ENCODE data around the gene SUMO4. TPM values are rescaled to one million over a fixed set of nuclear protein-coding genes. Genes with fewer than 3 reads are reported as not detected.

The SUMO4 gene
- polyA plus RNA-seq, 2 of the 4 experiments (the other 2 are of a cell fraction): 0.18 TPM; not detected in 1

DNA sequence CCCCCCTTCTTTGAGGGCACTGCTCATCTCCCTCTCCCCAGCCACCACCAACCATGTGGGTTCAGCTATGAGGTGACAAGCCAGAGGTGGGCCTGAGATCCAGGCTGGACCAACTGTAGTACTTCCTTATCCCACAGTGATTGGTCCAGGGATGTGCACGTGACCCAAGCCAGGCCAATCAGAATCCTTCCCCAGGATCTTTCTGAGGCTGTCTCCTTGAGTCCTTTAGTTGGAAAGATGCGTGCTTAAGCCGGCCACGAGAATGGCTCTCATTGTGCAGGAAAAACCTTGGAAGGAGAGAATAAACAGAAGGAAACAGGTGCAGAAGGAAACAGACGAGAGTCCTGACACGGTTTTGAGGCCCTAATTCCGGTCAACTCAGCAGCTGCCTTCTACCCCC is 45.5 kb downstream of the SUMO4 start:
- no peak for DNase-seq (ENCODE audit: low read depth in 1 of 2, low spot score in 1 of 2)
- WGBS (ENCODE audit: missing lambda C conversion rate): 85% methylated on average over 7 of the region's 7 CpGs
- Histone ChIP-seq H3K4me2 (no peak overlapping the region), H3K9me3 (no peaks in the 10 kb centered on the region), H3K4me3 (no peak overlapping the region), H3K27ac (no peak overlapping the region), H3K4me1 (no peaks in the 10 kb centered on the region)
- FAIRE-seq: no peak
- ATAC-seq: peak in 1 of 2 experiments; percentile 29; a peak in 2 of 6 replicates
- TF ChIP-seq, protein P1, sequence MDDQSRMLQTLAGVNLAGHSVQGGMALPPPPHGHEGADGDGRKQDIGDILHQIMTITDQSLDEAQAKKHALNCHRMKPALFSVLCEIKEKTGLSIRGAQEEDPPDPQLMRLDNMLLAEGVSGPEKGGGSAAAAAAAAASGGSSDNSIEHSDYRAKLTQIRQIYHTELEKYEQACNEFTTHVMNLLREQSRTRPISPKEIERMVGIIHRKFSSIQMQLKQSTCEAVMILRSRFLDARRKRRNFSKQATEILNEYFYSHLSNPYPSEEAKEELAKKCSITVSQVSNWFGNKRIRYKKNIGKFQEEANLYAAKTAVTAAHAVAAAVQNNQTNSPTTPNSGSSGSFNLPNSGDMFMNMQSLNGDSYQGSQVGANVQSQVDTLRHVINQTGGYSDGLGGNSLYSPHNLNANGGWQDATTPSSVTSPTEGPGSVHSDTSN (IDR thresholded peaks at IDR 0.05): no peak
- TF ChIP-seq ESRRA (IDR thresholded peaks at IDR 0.05; ENCODE audit: borderline replicate concordance, low read length): no peak
- TF ChIP-seq HOXB5 (CRISPR knock-in tag; IDR thresholded peaks at IDR 0.05): no peak
- no peak for TF ChIP-seq NFE2L2 (conservative IDR thresholded peaks at IDR 0.05; ENCODE audit: low read length)
- TF ChIP-seq HDAC2 (IDR thresholded peaks at IDR 0.05): no peak
- no peak for TF ChIP-seq EP300 (IDR thresholded peaks at IDR 0.05)
- TF ChIP-seq, protein P2, sequence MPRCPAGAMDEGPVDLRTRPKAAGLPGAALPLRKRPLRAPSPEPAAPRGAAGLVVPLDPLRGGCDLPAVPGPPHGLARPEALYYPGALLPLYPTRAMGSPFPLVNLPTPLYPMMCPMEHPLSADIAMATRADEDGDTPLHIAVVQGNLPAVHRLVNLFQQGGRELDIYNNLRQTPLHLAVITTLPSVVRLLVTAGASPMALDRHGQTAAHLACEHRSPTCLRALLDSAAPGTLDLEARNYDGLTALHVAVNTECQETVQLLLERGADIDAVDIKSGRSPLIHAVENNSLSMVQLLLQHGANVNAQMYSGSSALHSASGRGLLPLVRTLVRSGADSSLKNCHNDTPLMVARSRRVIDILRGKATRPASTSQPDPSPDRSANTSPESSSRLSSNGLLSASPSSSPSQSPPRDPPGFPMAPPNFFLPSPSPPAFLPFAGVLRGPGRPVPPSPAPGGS (IDR thresholded peaks at IDR 0.05): no peak
- TF ChIP-seq ZC3H11A (IDR thresholded peaks at IDR 0.05): no peak
- TF ChIP-seq RAD21 (conservative IDR thresholded peaks at IDR 0.05 in 1 of 2, IDR thresholded peaks at IDR 0.05 in 1 of 2): no peak
- TF ChIP-seq POLR2AphosphoS2 (conservative IDR thresholded peaks at IDR 0.05; ENCODE audit: low read length): no peak
- no peak for TF ChIP-seq FOSB (CRISPR knock-in tag; IDR thresholded peaks at IDR 0.05)
- CTCF ChIA-PET: interaction anchor here (1.3 to 5.6 kb wide), 2 partner anchors 13 to 256 kb away, joined by 3 to 23 read pairs; no protein-coding TSS in a partner anchor
- POLR2A ChIA-PET: no interaction called here

DNA sequence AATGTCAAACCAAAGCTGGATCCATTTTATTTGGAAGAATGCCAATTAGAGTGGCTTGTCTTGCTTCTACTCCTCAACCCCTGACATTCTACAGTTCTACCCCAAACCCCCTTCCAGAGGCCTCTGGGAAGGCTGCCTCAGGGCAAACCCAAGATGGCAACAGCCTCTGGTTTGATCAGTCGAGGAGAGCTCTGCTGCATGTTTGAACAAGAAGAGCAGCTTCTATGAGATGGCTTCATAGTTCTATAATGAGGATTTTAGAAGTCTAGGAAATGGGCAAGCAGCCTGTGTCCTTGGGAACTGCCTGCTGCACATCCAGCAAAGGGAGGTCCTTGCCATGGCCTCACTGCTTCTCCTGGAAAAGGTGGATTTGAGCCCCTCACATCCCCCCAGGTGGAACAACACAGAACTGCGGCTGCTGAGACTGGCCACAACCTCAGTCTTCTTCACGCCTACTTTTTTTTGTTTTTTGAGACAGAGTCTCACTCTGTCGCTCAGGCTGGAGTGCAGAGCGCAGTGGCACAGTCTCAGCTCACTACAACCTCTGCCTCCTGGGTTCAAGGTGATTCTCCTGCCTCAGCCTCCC is 46.8 kb downstream of the SUMO4 start:
- no peak overlapping the region for H3K27ac ChIP-seq

DNA sequence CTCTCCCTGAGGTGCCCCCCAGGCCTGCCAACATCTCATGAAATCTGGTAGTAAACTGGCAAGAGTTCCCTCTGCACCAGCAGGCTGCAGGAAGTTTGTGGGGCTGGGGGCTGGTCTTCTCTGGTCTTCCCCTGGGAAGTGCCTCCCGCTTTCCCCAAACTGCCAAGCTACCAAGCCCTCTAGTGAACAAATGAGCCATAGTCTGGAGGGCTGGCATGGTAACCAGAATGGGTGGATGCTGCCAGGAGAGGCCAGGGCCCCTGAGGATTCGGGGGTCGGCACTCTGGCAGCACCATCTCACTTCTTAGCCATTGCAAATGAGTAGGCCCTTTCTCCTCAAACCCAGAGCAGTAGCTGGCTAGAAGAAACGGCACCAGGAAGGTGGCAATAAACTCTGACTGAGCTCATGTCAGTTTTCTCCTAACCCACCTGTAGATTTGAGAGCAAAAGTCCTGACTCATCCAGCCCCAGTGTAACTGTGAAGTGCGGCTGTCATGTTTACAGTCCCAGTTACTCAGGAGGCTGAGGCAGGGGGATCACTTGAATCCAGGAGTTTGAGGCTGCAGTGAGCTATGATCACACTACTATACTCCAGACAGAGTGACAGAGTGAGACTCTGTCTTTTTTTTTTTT is 48.9 kb downstream of the SUMO4 start:
- FAIRE-seq (no peak), DNase-seq (ENCODE audit: low read depth in 1 of 2, low spot score in 1 of 2) (no peak), ATAC-seq (no peak)
- H3K4me2 ChIP-seq: no peak overlapping the region
- 0 out of 3 replicates have a peak, but pooled peaks cover 3% of the 10 kb centered on the region for H3K4me1 ChIP-seq
- no peak overlapping the region for H3K4me3 ChIP-seq
- POLR2A ChIA-PET: no interaction called here
- 48% methylated on average over 3 of the region's 5 CpGs for WGBS (ENCODE audit: missing lambda C conversion rate)
- no peak overlapping the region for H3K27ac ChIP-seq
- CTCF ChIA-PET: interaction anchor here (1.1 to 5.6 kb wide), 2 partner anchors 17 to 31 kb away, joined by 3 to 23 read pairs; no protein-coding TSS in a partner anchor
- H3K9me3 ChIP-seq: no peaks in the 10 kb centered on the region
- no peak for TF ChIP-seq POLR2A (IDR thresholded peaks at IDR 0.05; ENCODE audit: low read length)
- TF ChIP-seq, protein P3, sequence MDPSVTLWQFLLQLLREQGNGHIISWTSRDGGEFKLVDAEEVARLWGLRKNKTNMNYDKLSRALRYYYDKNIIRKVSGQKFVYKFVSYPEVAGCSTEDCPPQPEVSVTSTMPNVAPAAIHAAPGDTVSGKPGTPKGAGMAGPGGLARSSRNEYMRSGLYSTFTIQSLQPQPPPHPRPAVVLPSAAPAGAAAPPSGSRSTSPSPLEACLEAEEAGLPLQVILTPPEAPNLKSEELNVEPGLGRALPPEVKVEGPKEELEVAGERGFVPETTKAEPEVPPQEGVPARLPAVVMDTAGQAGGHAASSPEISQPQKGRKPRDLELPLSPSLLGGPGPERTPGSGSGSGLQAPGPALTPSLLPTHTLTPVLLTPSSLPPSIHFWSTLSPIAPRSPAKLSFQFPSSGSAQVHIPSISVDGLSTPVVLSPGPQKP (IDR thresholded peaks at IDR 0.05; ENCODE audit: low read depth, low read length): no peak
- TF ChIP-seq FOXS1 (CRISPR knock-in tag; IDR thresholded peaks at IDR 0.05): no peak
- no peak for TF ChIP-seq HOXB13 (CRISPR knock-in tag; IDR thresholded peaks at IDR 0.05; ENCODE audit: low read depth)
- no peak for TF ChIP-seq RAD21 (conservative IDR thresholded peaks at IDR 0.05 in 1 of 2, IDR thresholded peaks at IDR 0.05 in 1 of 2)
- TF ChIP-seq MAZ (IDR thresholded peaks at IDR 0.05; ENCODE audit: borderline replicate concordance, low read depth, low read length): no peak
- no peak for TF ChIP-seq MYC (IDR thresholded peaks at IDR 0.05; ENCODE audit: borderline replicate concordance, low read length)
- no peak for TF ChIP-seq ZC3H11A (IDR thresholded peaks at IDR 0.05)
- TF ChIP-seq ZNF302 (CRISPR knock-in tag; IDR thresholded peaks at IDR 0.05): no peak
- no peak for TF ChIP-seq HOXB5 (CRISPR knock-in tag; IDR thresholded peaks at IDR 0.05)
- no peak for TF ChIP-seq KDM1A (IDR thresholded peaks at IDR 0.05; ENCODE audit: low read depth)
- TF ChIP-seq, protein P4, sequence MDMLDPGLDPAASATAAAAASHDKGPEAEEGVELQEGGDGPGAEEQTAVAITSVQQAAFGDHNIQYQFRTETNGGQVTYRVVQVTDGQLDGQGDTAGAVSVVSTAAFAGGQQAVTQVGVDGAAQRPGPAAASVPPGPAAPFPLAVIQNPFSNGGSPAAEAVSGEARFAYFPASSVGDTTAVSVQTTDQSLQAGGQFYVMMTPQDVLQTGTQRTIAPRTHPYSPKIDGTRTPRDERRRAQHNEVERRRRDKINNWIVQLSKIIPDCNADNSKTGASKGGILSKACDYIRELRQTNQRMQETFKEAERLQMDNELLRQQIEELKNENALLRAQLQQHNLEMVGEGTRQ (IDR thresholded peaks at IDR 0.05): no peak
- no peak for TF ChIP-seq RFX5 (IDR thresholded peaks at IDR 0.05)

More for the DNA sequence above, 46.8 kb downstream of the SUMO4 start:
- Histone ChIP-seq H3K4me1 (no peaks in the 10 kb centered on the region), H3K4me2 (no peak overlapping the region), H3K4me3 (no peak overlapping the region), H3K9me3 (no peaks in the 10 kb centered on the region)
- ChIA-PET POLR2A (no interaction called here), CTCF (interaction anchor here (0.7 to 5.6 kb wide), 3 partner anchors 15 to 1160 kb away, joined by 3 to 23 read pairs (median 3); no protein-coding TSS in a partner anchor)
- WGBS (ENCODE audit: missing lambda C conversion rate): 90% methylated on average over 5 of the region's 5 CpGs
- no peak for TF ChIP-seq HDAC2 (IDR thresholded peaks at IDR 0.05)
- TF ChIP-seq SMC3 (IDR thresholded peaks at IDR 0.05): no peak
- no peak for TF ChIP-seq TFCP2L1 (CRISPR knock-in tag; IDR thresholded peaks at IDR 0.05)
- TF ChIP-seq, protein P5, sequence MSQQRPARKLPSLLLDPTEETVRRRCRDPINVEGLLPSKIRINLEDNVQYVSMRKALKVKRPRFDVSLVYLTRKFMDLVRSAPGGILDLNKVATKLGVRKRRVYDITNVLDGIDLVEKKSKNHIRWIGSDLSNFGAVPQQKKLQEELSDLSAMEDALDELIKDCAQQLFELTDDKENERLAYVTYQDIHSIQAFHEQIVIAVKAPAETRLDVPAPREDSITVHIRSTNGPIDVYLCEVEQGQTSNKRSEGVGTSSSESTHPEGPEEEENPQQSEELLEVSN (IDR thresholded peaks at IDR 0.05; ENCODE audit: borderline replicate concordance, low read depth): no peak
- no peak for TF ChIP-seq SREBF2 (IDR thresholded peaks at IDR 0.05)
- no peak for TF ChIP-seq ESRRA (IDR thresholded peaks at IDR 0.05; ENCODE audit: borderline replicate concordance, low read length)
- TF ChIP-seq RAD21 (conservative IDR thresholded peaks at IDR 0.05 in 1 of 2, IDR thresholded peaks at IDR 0.05 in 1 of 2): no peak
- TF ChIP-seq, protein P2 (IDR thresholded peaks at IDR 0.05): no peak
- no peak for TF ChIP-seq CBX2 (IDR thresholded peaks at IDR 0.05; ENCODE audit: borderline replicate concordance, low read depth)
- no peak for TF ChIP-seq GATA3 (IDR thresholded peaks at IDR 0.05; ENCODE audit: borderline replicate concordance)
- TF ChIP-seq HOXB5 (CRISPR knock-in tag; IDR thresholded peaks at IDR 0.05): no peak
- TF ChIP-seq CBX8 (IDR thresholded peaks at IDR 0.05): no peak
- FAIRE-seq: no peak
- DNase-seq (ENCODE audit: low read depth in 1 of 2, low spot score in 1 of 2): peak in 1 of 2 experiments; percentile 11
- ATAC-seq: 0 out of 6 replicates have a peak, but pooled peaks of 1 of the 2 experiments have one; percentile 24

Data from A549 (cell line).